Measurements from ENCODE around the gene CD300C.
"Not testable (repeated sequence)": the region's sequence is repeated elsewhere in the genome, so short reads cannot be mapped to it uniquely, and the experiment has no call there.

The CD300C gene

GRCh38 chr17:74503949-74504348 lies 42.0 kb downstream of the CD300C start:
- DNase-seq, result not testable (repeated sequence)

DNA sequence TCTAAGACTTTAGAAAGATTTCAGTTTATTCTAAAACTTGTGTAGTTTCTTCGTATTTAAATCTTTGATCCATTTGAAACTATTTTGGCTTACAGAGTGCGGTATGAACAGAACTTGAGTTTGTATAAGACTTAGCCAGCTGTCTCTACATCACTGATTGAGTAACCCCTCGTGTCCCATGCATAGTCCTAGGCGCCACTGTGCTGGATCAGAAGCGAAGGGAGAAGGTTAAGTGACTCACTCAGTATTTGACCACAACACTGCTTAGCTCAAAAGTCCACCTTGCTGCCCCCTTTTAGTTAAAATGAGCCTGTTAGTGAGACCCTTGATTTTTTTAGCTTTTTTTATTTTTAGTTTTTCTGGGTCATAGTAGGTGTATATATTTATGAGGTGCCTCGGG lies 43.1 kb downstream of the CD300C start:
- no peak for DNase-seq

- DNase-seq, result no peak
Observed at GRCh38 chr17:74499992-74500391, 45.9 kb downstream of the CD300C start.

DNA sequence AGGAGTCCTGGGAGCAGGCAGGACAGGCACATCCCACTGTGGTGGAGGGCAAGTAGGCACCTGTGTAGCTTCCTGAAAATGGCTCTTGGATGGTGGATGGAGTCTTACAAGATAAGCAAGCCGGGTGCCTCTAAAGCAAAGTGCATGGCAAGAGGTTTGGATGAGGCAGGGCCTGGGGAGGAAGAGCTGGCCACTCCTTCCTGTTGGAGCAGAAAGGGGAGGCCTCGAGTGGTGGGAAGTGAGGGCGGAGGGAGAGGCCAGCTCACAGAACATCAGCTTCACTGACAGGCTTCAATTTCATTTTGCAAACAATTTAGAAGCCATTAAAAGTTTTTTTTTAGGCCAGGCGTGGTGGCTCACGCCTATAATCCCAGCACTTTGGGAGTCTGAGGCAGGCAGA lies 48.4 kb downstream of the CD300C start:
- no peak for DNase-seq

DNA sequence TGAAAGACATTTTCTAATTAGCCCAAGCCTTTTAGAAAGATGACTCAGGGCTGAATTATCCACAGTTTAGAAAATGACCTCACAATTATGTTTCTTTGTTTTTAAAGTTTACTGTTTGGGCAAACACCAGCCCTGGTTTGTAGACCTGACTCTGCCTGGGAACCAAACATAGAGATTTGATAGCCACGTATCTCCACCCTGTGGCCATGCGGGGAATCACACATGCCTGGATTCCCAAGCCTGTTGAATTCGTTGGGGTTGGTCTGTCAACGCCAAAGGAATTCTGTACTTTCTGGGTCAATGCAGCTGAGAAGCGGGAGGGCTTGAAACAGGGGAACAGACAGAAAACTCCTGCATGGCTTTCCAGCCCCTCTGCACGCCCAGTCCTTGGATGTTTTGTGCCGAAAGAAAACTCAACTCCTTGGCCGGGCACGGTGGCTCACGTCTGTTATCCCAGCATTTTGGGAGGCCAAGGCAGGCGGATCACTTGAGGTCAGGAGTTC lies 52.5 kb downstream of the CD300C start:
- no peak for DNase-seq

DNA sequence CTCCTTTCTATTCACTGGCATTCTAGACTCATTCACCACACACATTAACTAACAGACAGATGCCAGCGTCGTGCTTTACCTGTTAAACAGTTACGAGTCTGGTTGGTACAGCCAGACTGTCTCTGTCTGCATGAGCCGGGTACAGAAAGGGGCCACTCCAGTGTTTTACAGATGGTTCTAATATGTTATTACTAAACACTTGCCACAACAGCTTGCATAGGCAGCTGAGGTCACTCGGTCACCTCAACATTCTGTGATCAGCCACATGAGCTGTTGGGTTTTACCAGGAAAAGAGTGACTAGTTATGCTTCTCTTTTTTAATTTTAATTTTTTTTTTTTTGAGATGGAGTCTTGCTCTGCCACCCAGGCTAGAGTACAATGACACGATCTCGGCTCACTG lies 54.3 kb downstream of the CD300C start:
- no peak for DNase-seq

Measured in NCI-H187 treated with DMSO at 0.1 percent for 48 hours (cell line).